Measurements from ENCODE around the gene RSPH1. TPM values are rescaled to one million over a fixed set of nuclear protein-coding genes. Genes with fewer than 3 reads are reported as not detected.

The RSPH1 gene
- total and polyA plus RNA-seq, 7 donors: 0.08 to 0.29 TPM; not detected in 5

DNA sequence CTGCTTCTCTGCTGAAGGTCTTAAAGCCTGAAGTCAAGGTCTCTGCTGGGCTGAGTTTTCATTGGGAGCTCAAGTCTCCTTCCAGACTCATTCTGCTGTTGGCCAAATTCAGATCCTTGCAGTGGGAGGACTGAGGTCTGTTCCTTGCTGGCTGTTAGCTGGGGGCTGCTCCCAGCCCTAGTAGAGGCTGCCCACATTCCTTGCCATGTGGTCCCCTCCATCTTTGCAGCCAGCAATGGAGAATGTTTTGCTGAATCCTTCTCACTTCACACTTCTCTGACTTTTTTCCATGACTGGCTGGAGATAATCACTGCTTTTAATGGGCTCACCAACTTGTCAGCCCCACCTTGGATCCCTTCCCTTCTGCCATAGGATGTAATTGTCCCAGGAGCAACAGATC is 59.1 kb downstream of the RSPH1 start:
- no peaks in the 10 kb centered on the region for H3K9me3 ChIP-seq
- ATAC-seq (no peak), DNase-seq (no peak)
- H3K36me3 ChIP-seq (ENCODE audit: insufficient read depth in 1 of 2, low read depth in 1 of 2): no peaks in the 10 kb centered on the region
- H3K4me3 ChIP-seq: no peak overlapping the region
- H3K27ac ChIP-seq: no peak overlapping the region
- no peaks in the 10 kb centered on the region for H3K4me1 ChIP-seq
- intact Hi-C loops (cut with DNase I): no loop called here
- TF ChIP-seq CTCF (IDR thresholded peaks at IDR 0.05): no peak
- peaks cover 0 to 12% (median 3%) of the 10 kb centered on the region in 3 donors for H3K27me3 ChIP-seq (ENCODE audit: insufficient read depth in 3 of 3, low read length in 2 of 3)

DNA sequence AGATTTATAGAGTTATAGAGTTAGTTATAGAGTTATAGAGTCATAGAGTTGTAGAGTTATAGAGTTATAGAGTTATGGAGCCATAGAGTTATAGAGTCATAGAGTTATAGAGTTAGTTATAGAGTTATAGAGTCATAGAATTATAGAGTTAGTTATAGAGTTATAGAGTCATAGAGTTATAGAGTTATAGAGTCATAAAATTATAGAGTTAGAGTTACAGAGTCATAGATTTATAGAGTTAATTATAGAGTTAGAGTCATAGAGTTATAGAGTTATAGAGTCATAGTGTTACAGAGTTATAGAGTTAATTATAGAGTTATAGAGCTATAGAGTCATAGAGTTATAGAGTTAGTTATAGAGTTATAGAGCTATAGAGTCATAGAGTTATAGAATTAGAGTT is 60.2 kb downstream of the RSPH1 start:
- TF ChIP-seq CTCF (IDR thresholded peaks at IDR 0.05): no peak
- H3K9me3 ChIP-seq: no peaks in the 10 kb centered on the region
- no peak for ATAC-seq

DNA sequence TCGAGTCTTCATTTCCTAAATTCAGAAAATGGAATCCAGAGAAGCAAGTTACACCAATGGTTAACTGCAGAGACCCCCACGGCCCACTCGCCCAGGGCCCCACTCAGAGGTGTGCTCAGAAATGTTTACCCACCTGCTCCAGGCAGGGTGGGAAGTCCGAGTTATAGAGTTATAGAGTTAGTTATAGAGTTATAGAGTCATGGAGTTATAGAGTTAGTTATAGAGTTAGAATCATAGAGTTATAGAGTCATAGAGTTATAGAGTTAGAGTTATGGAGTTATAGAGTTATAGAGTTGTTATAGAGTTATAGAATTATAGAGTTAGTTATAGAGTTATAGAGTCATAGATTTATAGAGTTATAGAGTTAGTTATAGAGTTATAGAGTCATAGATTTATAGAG is 60.6 kb downstream of the RSPH1 start:
- Histone ChIP-seq H3K36me3 (ENCODE audit: insufficient read depth in 1 of 2, low read depth in 1 of 2) (no peaks in the 10 kb centered on the region), H3K4me1 (no peaks in the 10 kb centered on the region), H3K27ac (no peak overlapping the region), H3K4me3 (no peak overlapping the region), H3K27me3 (ENCODE audit: insufficient read depth in 3 of 3, low read length in 2 of 3) (peaks cover 0 to 15% (median 3%) of the 10 kb centered on the region in 3 donors), H3K9me3 (no peaks in the 10 kb centered on the region)
- intact Hi-C loops (cut with DNase I): no loop called here
- no peak for DNase-seq
- 68 to 73% (median 70%) methylated on average over 4 of the region's 4 CpGs for WGBS, 3 donors
- no peak for TF ChIP-seq CTCF (IDR thresholded peaks at IDR 0.05)
- ATAC-seq: no peak

More for the DNA sequence above, 60.2 kb downstream of the RSPH1 start:
- Histone ChIP-seq H3K4me3 (no peak overlapping the region), H3K4me1 (no peaks in the 10 kb centered on the region), H3K27me3 (ENCODE audit: insufficient read depth in 3 of 3, low read length in 2 of 3) (peaks cover 0 to 15% (median 3%) of the 10 kb centered on the region in 3 donors), H3K27ac (no peak overlapping the region), H3K36me3 (ENCODE audit: insufficient read depth in 1 of 2, low read depth in 1 of 2) (no peaks in the 10 kb centered on the region)
- DNase-seq: no peak
- intact Hi-C loops (cut with DNase I): no loop called here

GRCh38 chr21:42434884-42435283 is 61.1 kb downstream of the RSPH1 start:
- ATAC-seq (no peak), DNase-seq (no peak)
- intact Hi-C loops (cut with DNase I): no loop called here
- Histone ChIP-seq H3K4me3 (no peak overlapping the region), H3K36me3 (ENCODE audit: insufficient read depth in 1 of 2, low read depth in 1 of 2) (no peaks in the 10 kb centered on the region), H3K27ac (no peak overlapping the region), H3K27me3 (ENCODE audit: insufficient read depth in 3 of 3, low read length in 2 of 3) (peaks cover 0 to 15% (median 6%) of the 10 kb centered on the region in 3 donors), H3K4me1 (no peaks in the 10 kb centered on the region), H3K9me3 (no peaks in the 10 kb centered on the region)
- TF ChIP-seq CTCF (IDR thresholded peaks at IDR 0.05): no peak
- WGBS, 3 donors: 56 to 77% (median 61%) methylated on average over 3 of the region's 3 CpGs

- H3K36me3 ChIP-seq (ENCODE audit: insufficient read depth in 1 of 2, low read depth in 1 of 2): no peaks in the 10 kb centered on the region
- ATAC-seq (no peak), DNase-seq (no peak)
- peaks cover 0 to 15% (median 6%) of the 10 kb centered on the region in 3 donors for H3K27me3 ChIP-seq (ENCODE audit: insufficient read depth in 3 of 3, low read length in 2 of 3)
- intact Hi-C loops (cut with DNase I): no loop called here
- no peak for TF ChIP-seq CTCF (IDR thresholded peaks at IDR 0.05)
- no peak overlapping the region for H3K27ac ChIP-seq
- H3K4me3 ChIP-seq: no peak overlapping the region
- no peaks in the 10 kb centered on the region for H3K9me3 ChIP-seq
- H3K4me1 ChIP-seq: no peaks in the 10 kb centered on the region
- 62 to 65% (median 65%) methylated on average over 10 of the region's 10 CpGs for WGBS, 3 donors
Measured at GRCh38 chr21:42433946-42434551, 62.0 kb downstream of the RSPH1 start.
